Aorta (tissue), 5 donors: Measurements from ENCODE around the gene TLN1. TPM values are rescaled to one million over a fixed set of nuclear protein-coding genes. Genes with fewer than 3 reads are reported as not detected.

Source experiments
- ATAC-seq: fragments of 200-7000 bp; cut with Tn5 transposase; one replicate; pipeline ENCODE4 v1.9.1; 2022; ENCODE audit warnings: moderate library complexity; ENCODE audit not compliant: low FRiP score
- DNase-seq, 2 donors: peaks; one replicate each; pipeline ENCODE4 v3.0.0-alpha.2; 2020
- H3K27ac ChIP-seq, 2 donors: one replicate each; pipeline ENCODE4 v1.5.1; 2013; ENCODE audit warnings: low read length in 2 of 2, mild to moderate bottlenecking in 2 of 2, moderate library complexity in 2 of 2, control low read depth in 1 of 2, inconsistent platforms in 1 of 2, low read depth in 1 of 2
- H3K27me3 ChIP-seq, 2 donors: one replicate each; pipeline ENCODE4 v1.6.1; 2013; ENCODE audit warnings: control low read depth in 1 of 2, low read length in 1 of 2, mild to moderate bottlenecking in 1 of 2, moderate library complexity in 1 of 2; ENCODE audit not compliant: insufficient read depth in 2 of 2, control insufficient read depth in 1 of 2
- H3K36me3 ChIP-seq, 2 donors: one replicate each; pipeline ENCODE4 v1.6.1; 2013; ENCODE audit warnings: control low read depth in 1 of 2, low read length in 1 of 2, mild to moderate bottlenecking in 1 of 2; ENCODE audit not compliant: insufficient read depth in 2 of 2, control insufficient read depth in 1 of 2
- H3K4me1 ChIP-seq, 2 donors: one replicate each; pipeline ENCODE4 v1.6.1; 2013; ENCODE audit warnings: low read length in 2 of 2, control low read depth in 1 of 2, mild to moderate bottlenecking in 1 of 2, moderate library complexity in 1 of 2; ENCODE audit not compliant: insufficient read depth in 2 of 2, control insufficient read depth in 1 of 2
- H3K4me3 ChIP-seq, 2 donors: one replicate each; pipeline ENCODE4 v1.5.1; 2013; ENCODE audit warnings: low read length in 2 of 2, control low read depth in 1 of 2, mild to moderate bottlenecking in 1 of 2
- H3K9me3 ChIP-seq: one replicate; pipeline ENCODE4 v1.6.1; 2013; ENCODE audit warnings: mild to moderate bottlenecking, low read length; ENCODE audit not compliant: control insufficient read depth
- WGBS, 2 donors: extraction: QIAGEN DNeasy Blood & Tissue Kit; methylation state at CpG; one replicate each; pipeline ENCODE4 v1.1.7; 2013; 5-methylcytosine and 5-hydroxymethylcytosine counted together
- intact Hi-C, 2 donors: fragments of 100-400 bp; cut with DNase I; formaldehyde crosslinking; loops; one replicate each; pipeline versions ENCODE4 v1.14.2 to v1.15.0; 2022
- polyA plus RNA-seq, 2 donors: library from polyadenylated mRNA; stranded (reverse); fragments of 200-250 nt; gene quantifications; one replicate each; pipeline ENCODE4 v1.2.3, GENCODE V29; 2013
- total RNA-seq, 2 donors: library from RNA; stranded (reverse); fragmentation: NEBNext Ultra II Directional; extraction: Animal tissue kit (Norgen Biotek cat#: 25700); gene quantifications; one replicate each; pipeline ENCODE4 v1.2.1, GENCODE V29; 2021
- donor health status: healthy with polysubstance abuse.
- donor health status: Bipolar disorder and iron deficiency.
- donor health status: DM: no; HTN: no; CAD: no.
- donor health status: DM: no; HTN: no; CAD: no.
- donor health status: DM: yes; HTN: yes; CAD: no.

The TLN1 gene
- total and polyA plus RNA-seq, 4 donors: 160 to 1,271 (median 558) TPM

GRCh38 chr9:35717132-35717870, 14.7 kb downstream of the TLN1 start:
- Histone ChIP-seq H3K4me3 (no peak overlapping the region), H3K9me3 (no peaks in the 10 kb centered on the region), H3K36me3 (peaks cover 21 to 59% of the 10 kb centered on the region in 2 donors), H3K4me1 (no peaks in the 10 kb centered on the region), H3K27ac (no peak overlapping the region), H3K27me3 (no peaks in the 10 kb centered on the region)
- intact Hi-C loops: no loop called here
- DNase-seq (peak; percentile 33 to 47), ATAC-seq (no peak)
- 75 to 78% methylated on average over 14 of the region's 14 CpGs for WGBS, 2 donors

- peak overlapping the region in 1 of 2 donors; percentile 22 for H3K27ac ChIP-seq
- no peak overlapping the region for H3K4me3 ChIP-seq
- H3K27me3 ChIP-seq: no peaks in the 10 kb centered on the region
- H3K36me3 ChIP-seq: peaks cover 21 to 60% of the 10 kb centered on the region in 2 donors
- no peaks in the 10 kb centered on the region for H3K4me1 ChIP-seq
- ATAC-seq: peak; percentile 42
- intact Hi-C loops: no loop called here
- no peaks in the 10 kb centered on the region for H3K9me3 ChIP-seq
- peak; percentile 45 to 67 for DNase-seq
- 42 to 47% methylated on average over 4 of the region's 4 CpGs for WGBS, 2 donors
Measured at GRCh38 chr9:35716230-35716629, 15.8 kb downstream of the TLN1 start.

- 91 to 93% methylated on average over 13 of the region's 13 CpGs for WGBS, 2 donors
- Histone ChIP-seq H3K4me1 (no peaks in the 10 kb centered on the region), H3K27me3 (no peaks in the 10 kb centered on the region), H3K36me3 (peaks cover 18 to 57% of the 10 kb centered on the region in 2 donors), H3K27ac (peak overlapping the region in 1 of 2 donors; percentile 4), H3K9me3 (no peaks in the 10 kb centered on the region), H3K4me3 (no peak overlapping the region)
- ATAC-seq (no peak), DNase-seq (peak in 1 of 2 donors; percentile 16)
- intact Hi-C loops: no loop called here
Measured at GRCh38 chr9:35714579-35715252, 17.3 kb downstream of the TLN1 start.

GRCh38 chr9:35714123-35714522, 17.9 kb downstream of the TLN1 start:
- WGBS, 2 donors: 73 to 78% methylated on average over 6 of the region's 6 CpGs
- Histone ChIP-seq H3K4me3 (no peak overlapping the region), H3K36me3 (peaks cover 17 to 51% of the 10 kb centered on the region in 2 donors), H3K27me3 (no peaks in the 10 kb centered on the region), H3K4me1 (no peaks in the 10 kb centered on the region), H3K27ac (no peak overlapping the region), H3K9me3 (no peaks in the 10 kb centered on the region)
- intact Hi-C loops: no loop called here
- DNase-seq (peak; percentile 29 to 59), ATAC-seq (no peak)

GRCh38 chr9:35713578-35713977, 18.4 kb downstream of the TLN1 start:
- Histone ChIP-seq H3K4me3 (no peak overlapping the region), H3K27me3 (no peaks in the 10 kb centered on the region), H3K36me3 (peaks cover 17 to 47% of the 10 kb centered on the region in 2 donors), H3K9me3 (no peaks in the 10 kb centered on the region), H3K4me1 (no peaks in the 10 kb centered on the region), H3K27ac (no peak overlapping the region)
- no peak for DNase-seq
- no peak for ATAC-seq
- WGBS, 2 donors: 88 to 92% methylated on average over 3 of the region's 3 CpGs
- intact Hi-C loops: no loop called here

- ATAC-seq (no peak), DNase-seq (peak; percentile 21 to 55)
- Histone ChIP-seq H3K27me3 (no peaks in the 10 kb centered on the region), H3K4me1 (no peaks in the 10 kb centered on the region), H3K4me3 (no peak overlapping the region), H3K9me3 (no peaks in the 10 kb centered on the region), H3K36me3 (peaks cover 17 to 49% of the 10 kb centered on the region in 2 donors), H3K27ac (no peak overlapping the region)
- 78 to 84% methylated on average over 11 of the region's 11 CpGs for WGBS, 2 donors
- intact Hi-C loops: no loop called here
Measured at GRCh38 chr9:35712762-35713400, 19.1 kb downstream of the TLN1 start.

- H3K4me3 ChIP-seq: no peak overlapping the region
- H3K27me3 ChIP-seq: no peaks in the 10 kb centered on the region
- intact Hi-C loops: no loop called here
- 80 to 82% methylated on average over 21 of the region's 21 CpGs for WGBS, 2 donors
- H3K4me1 ChIP-seq: no peaks in the 10 kb centered on the region
- H3K27ac ChIP-seq: no peak overlapping the region
- DNase-seq: no peak
- H3K36me3 ChIP-seq: peaks cover 8 to 48% of the 10 kb centered on the region in 2 donors
- H3K9me3 ChIP-seq: no peaks in the 10 kb centered on the region
- no peak for ATAC-seq
Measured at GRCh38 chr9:35711501-35712428, 20.2 kb downstream of the TLN1 start.

GRCh38 chr9:35710818-35711500, 21.0 kb downstream of the TLN1 start:
- Histone ChIP-seq H3K27me3 (no peaks in the 10 kb centered on the region), H3K4me3 (no peak overlapping the region), H3K36me3 (peaks cover 8 to 54% of the 10 kb centered on the region in 2 donors), H3K27ac (no peak overlapping the region), H3K4me1 (no peaks in the 10 kb centered on the region), H3K9me3 (no peaks in the 10 kb centered on the region)
- ATAC-seq (no peak), DNase-seq (no peak)
- intact Hi-C loops: no loop called here
- 69% methylated on average over 7 of the region's 7 CpGs for WGBS, 2 donors
